Body of pancreas (tissue), 4 donors: ENCODE results near the gene IRS4.

ENCODE experiments used
- POLR2A ChIP-seq, 3 donors: fragments of 450-650 bp; IDR thresholded peaks; one replicate each; pipeline ENCODE4 v1.6.1; 2016; ENCODE audit warnings: antibody characterized with exemption in 3 of 3, mild to moderate bottlenecking in 2 of 3
- TF ChIP-seq, protein P1 (sequence below), 7 experiments: fragments of 450-650 bp in 4 of 7; fragments of 200-600 bp in 3 of 7; sonication (generic) in 3 of 7; IDR thresholded peaks; one replicate each; pipeline ENCODE4 v1.5.1; 2016 to 2019; ENCODE audit warnings: antibody characterized with exemption in 7 of 7

DNA sequence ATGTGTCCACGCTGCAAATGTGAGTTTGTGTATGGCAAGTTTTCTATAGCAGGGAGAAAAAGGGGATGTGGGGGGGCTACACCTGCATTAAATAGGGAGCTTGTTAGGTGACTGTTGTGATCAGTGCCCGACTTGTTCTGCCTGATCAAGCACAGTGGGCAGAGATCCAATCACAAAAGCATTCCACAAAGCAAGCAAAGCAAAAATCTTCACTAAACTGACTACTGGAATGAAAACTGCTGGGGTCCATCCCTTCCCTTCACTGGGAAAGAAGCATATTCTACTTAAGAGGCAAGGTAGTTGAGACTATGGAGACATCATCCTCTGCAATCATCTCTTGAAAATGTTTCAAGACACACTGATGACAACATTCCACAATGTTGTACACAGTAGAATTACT, 5.2 kb downstream of the IRS4 start:
- TF ChIP-seq, protein P1, sequence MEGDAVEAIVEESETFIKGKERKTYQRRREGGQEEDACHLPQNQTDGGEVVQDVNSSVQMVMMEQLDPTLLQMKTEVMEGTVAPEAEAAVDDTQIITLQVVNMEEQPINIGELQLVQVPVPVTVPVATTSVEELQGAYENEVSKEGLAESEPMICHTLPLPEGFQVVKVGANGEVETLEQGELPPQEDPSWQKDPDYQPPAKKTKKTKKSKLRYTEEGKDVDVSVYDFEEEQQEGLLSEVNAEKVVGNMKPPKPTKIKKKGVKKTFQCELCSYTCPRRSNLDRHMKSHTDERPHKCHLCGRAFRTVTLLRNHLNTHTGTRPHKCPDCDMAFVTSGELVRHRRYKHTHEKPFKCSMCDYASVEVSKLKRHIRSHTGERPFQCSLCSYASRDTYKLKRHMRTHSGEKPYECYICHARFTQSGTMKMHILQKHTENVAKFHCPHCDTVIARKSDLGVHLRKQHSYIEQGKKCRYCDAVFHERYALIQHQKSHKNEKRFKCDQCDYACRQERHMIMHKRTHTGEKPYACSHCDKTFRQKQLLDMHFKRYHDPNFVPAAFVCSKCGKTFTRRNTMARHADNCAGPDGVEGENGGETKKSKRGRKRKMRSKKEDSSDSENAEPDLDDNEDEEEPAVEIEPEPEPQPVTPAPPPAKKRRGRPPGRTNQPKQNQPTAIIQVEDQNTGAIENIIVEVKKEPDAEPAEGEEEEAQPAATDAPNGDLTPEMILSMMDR (IDR thresholded peaks at IDR 0.05): no peak
- TF ChIP-seq POLR2A (IDR thresholded peaks at IDR 0.05): no peak
